IPS DF 4.7 (cell line): Measurements from ENCODE around the gene CST3.
A peak's percentile ranks its signal among the peaks of the same experiment; 100 is the strongest.
"Not testable (repeated sequence)": the region's sequence is repeated elsewhere in the genome, so short reads cannot be mapped to it uniquely, and the experiment has no call there.

Experiments
- DNase-seq: peaks from one replicate; pipeline ENCODE4 v3.0.0-alpha.2; 2013; ENCODE audit warnings: low spot score; ENCODE audit errors: extremely low read depth

CST3 gene

DNA sequence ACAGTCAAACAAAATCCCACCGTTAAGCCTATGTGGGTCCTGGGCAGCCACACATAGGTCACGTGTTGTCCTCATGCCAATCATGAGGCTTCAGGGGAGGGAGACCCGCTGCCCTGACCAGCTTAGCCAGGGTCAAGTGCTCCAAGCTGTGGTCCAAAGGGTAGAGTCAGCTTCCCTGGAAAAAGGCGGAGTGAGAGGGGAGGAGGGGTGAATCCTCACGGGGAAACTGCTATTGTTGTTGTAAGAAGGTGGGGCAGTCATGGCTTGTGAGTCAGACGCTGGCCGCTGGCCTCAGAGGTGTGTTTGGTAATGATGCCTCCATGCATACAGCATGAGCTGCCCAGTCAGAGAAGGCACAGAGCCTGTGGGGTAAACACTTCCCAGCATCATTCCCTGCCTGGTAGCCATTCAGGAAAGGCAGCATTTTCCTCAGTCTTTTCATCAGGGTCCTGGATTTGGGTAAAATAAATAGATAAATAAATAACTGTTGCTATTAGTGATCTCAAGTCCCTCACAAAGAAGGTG, 8.7 kb downstream of the CST3 start:
- no peak for DNase-seq

DNA sequence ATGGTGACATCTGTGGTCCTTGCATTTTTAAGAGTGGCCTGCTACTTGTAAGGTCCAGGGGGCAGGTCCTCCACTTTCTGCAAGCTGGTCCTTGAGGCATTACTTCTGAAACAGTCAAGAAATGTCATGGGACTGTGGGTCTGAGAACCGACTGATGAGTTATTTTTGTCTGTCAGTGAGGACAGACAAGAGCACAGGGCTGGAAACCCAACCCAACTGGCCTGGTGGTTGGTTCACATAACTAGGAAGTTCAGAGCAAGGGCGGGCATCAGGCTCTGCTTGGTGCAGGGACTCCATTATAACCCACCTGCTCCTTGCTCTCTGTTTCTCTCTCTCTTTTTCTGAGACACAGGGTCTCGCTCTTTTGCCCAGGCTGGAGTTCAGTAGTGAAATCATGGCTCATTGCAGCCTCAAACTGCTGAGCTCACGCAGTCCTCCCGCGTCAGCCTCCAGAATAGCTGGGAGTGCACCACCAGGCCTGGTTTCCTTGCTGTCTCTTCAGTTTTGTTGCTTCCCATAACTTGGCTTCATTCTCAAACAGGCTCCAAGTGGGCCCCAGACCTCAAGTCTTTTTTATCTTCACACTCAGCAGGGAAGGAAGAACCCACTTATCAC, 9.2 kb downstream of the CST3 start:
- no peak for DNase-seq

DNA sequence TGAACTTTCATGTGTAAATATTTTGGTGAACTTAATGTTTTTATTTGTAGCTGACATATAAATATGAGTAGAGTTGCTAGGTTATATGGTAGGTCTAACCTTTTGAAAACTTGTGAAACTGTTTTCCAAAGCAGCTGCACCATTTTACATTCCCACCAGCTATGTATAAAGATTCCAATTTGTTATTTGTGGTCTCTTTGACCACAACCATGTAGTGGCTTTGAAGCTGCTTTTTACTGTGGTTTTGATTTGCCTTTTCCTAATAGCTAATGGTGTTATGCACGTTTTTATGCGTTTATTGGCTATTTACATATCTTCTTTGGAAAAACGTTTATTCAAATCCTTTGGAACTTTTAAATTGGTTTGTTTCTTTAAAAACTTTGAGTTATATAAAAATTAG, 10.3 kb downstream of the CST3 start:
- no peak for DNase-seq

DNA sequence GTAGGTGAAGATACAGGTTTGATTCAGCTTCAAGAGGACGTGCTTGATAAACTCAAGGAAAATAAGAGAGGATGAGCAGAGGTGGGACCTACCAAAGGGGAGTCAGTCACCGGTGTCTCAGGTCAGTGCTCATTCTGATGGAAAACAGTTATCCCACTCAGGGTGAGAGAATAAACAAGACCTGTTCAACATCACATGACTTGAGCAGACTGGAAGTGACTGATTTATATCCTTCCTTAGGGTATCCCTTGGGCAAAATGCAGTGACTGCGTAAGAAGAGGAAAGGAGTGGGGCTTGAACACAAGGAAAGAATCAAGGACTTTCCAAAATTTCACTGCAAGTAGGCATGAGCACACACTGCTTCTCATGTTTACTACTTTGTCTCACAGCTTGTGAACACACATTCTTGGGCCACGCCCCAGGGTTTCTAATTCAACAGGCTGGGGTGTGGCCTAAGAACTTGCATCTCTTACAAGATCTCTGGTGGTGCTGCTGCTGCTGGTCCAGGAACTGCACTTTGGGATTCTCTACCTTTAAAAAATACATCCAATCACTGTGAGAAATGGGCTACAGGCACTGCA, 11.6 kb downstream of the CST3 start:
- DNase-seq: no peak

DNA sequence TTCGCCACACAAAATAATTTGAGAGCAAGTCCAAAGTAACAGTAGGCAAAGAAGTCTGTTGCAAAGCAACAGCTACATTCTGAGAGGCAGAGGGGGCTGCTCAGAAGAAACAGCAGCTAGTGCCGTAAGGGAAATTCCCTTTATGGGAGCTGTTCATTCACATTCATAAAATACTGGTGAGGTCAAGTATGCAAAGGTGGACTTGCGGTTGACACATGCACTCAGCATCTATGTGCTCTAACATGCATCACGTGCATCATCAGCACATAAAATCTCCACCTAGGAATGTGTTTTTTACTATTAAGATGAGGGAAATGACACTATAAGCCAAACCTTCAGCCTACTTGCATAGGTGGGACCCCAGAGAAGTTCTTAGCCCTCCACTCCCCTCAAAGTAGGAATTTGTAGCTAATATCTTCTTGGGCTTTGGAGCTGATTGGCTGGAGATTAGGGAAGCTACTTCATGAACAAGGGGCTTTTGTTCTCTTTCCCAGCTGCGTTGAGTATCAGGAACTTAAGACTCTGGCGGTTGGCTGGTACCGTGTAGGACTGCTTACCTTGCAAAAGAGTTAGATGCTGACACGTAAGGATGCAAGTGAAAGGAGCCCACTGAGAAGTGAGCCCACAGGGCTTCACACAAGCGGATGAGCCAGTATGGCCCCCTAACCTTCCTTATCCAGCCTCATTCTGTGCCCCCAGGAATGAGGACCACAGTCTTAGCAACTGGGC, 12.4 kb downstream of the CST3 start:
- no peak for DNase-seq

DNA sequence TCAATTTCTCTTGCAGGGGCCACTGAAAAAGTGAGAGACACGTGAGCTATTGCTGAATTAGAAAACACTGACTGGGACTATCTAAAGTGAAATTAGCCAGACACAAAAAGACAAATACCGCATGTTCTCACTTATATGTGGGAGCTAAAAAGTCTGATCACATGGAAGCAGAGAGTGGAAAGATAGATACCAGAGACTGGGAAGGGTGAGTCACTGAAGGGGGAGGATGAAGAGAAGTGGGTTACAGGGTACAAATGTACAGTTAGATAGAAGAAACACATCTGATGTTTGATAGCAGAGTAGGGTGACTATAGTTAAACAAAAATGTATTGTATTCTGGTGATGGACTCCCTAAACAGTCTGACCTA, 13.4 kb downstream of the CST3 start:
- no peak for DNase-seq

DNA sequence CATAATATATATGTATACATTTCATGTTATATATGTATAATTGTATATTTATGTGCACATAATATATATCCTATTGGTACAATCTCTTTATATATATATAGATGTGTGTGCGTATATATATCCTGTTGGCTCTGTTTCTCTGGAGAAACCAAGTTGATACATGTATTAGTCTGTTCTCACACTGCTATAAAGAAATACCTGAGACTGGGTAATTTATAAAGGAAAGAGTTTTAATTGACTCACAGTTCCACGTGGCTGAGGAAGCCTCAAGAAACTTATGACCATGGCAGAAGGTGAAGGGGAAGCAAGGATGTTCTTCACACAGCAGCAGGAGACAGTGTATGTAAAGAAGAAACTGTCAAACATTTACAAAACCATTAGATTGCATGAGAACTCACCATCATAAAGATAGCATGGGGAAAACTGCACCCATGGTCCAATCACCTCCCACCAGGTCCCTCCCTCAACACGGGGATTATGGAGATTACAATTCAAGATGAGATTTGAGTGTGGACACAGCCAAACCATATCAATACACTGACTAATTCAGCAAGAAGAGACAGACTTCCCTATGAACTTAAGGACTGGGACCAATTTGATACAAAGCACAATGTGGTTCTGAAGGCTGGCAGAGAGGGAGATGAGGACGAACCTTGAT, 14.0 kb downstream of the CST3 start:
- DNase-seq: no peak

DNA sequence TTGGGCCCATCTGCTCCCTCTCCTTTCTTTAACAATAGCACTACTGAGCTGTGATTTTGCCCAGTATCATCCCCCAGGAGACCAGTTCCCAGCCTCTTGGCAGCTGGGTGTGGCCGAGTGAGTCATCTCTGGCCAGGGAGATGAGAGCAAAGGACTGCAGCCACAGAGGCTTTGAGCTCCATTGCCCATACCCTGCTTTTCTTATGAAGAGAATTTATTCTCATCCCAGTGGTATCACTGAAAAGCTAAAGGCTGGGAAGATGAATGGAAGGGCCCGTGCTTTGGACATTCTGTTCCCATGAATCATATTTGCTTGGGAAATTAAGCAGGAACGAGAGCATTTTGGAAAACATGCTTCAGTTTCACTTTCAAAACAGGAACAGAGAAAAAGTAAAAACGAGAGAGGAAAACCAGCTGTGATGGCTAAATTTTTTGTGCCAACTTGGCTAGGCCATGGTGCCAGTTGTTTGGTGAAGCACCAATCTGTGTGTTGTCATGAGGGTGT, 14.9 kb downstream of the CST3 start:
- no peak for DNase-seq

DNA sequence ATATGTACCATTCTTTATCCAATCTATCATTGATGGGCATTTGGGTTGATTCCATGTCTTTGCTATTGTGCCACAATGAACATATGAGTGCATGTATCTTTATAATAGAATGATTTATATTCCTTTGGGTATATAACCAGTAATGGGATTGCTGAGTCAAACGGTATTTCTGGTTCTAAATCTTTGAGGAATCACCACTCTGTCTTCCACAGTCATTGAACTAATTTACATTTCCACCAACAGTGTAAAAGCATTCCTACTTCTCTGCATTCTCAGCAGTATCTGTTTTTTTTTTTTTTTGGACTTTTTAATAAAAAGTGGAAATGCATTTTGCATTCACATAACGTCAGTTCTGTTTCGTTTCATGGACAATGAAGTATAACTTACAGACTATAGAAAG, 15.4 kb downstream of the CST3 start:
- DNase-seq: not testable (repeated sequence)

DNA sequence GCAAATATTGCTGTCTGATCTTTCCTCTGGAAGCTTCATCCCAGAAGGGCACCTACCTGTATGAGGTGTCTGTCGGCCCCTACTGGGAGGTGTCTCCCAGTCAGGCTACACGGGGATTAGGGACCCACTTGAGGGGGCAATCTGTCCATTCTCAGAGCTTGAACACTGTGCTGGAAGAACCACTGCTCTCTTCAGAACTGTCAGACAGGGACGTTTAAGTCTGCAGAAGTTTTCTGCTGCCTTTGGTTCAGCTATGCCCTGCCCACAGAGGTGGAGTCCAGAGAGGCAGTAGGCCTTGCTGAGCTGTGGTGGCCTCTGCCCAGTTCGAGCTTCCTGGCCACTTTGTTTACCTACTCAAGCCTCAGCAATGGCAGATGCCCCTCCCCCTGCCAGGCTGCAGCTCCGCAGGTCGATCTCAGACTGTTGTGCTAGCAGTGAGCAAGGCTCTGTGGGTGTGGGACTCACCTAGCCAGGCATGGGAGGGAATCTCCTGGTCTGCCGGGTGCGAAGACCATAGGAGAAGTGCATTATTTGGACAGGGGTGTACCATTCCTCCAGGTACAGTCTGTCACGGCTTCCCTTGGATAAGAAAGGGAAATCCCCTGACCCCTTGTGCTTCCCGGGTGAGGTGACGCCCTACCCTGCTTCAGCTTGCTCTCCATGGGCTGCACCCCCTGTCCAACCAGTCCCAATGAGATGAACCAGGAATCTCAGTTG, 16.9 kb downstream of the CST3 start:
- DNase-seq: not testable (repeated sequence)

DNA sequence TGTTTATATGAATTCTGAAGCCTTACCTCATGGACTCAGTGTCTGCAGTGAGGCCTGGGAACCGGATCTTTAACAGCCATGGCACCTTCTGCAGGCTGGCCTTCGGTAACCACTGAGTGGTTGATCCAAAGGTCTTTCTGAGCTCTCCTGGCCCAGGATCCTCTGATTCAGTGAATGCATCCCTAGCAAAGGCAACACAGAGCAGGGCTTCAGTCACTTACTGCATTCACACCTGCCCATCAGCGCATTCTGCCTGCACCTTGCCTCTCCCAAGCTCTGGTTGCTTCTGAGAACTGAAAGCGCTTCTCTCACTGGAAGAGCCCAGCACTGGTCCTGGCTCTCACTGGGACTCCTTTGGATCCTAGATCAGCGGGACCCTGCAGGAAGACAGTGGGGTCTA, 23.6 kb downstream of the CST3 start:
- DNase-seq: no peak

DNA sequence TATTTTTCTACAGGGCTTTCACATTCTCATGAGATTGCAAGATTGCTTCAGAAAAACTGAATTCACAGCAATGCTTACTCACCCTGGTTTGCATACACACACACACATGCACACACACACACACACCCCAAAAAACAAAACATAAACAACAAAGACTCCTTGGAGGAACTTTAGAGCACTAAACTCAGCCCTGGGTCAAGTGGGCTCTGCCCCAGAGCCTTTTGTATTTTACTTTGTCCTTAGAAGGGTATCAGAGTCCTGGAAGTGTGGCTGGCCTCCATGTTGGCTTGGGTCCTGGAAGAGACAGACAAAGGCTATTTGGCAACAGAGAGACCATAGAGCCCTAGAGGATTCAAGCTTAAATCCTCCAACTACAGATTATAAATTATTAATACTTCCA, 24.1 kb downstream of the CST3 start:
- no peak for DNase-seq

DNA sequence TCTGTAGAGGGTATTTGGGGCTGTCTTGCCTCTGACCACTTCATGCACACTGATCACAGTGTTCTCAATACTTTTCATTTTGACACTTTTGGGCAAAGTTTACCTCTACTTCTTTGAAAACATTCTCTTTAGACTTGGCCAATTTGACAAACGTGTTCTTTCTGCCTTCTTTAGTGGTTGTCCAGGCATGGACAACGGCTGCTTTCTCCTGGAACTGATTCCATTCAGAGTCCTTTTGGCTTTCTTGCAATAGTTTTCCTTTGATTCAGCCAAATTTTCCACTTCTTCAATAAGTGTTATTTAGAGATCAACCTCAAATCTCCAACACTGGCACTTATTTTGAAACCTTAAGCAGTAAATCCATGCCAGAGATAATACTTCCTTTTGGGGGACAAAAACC, 25.4 kb downstream of the CST3 start:
- no peak for DNase-seq

DNA sequence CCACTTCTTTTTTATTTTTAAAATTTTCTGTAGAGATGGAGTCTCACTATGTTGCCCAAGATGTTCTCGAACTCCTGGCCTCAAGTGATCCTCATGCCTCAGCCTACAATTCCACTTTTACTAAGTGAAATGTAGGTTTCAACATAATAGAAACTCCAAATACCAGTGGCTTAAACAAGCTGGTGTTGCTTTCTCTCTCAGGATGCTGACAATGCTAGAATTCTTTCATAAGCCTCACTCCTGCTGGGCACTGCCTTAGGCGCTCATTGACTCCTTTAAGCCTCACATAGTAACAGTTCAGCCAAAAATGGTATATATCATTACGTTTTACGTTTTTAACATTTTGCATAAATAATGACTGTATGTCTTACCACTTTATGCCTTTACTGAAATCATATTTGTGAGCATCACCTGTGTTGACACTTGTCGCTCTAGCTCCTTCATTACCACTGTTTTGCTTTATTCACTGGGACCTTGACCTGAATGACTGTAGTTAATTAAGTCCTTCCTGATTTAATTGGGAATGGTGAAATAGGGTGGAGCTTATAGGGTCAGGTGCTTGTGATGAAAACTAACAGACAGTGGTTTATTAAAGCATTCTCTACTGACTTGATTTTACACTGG, 28.2 kb downstream of the CST3 start:
- DNase-seq: no peak

DNA sequence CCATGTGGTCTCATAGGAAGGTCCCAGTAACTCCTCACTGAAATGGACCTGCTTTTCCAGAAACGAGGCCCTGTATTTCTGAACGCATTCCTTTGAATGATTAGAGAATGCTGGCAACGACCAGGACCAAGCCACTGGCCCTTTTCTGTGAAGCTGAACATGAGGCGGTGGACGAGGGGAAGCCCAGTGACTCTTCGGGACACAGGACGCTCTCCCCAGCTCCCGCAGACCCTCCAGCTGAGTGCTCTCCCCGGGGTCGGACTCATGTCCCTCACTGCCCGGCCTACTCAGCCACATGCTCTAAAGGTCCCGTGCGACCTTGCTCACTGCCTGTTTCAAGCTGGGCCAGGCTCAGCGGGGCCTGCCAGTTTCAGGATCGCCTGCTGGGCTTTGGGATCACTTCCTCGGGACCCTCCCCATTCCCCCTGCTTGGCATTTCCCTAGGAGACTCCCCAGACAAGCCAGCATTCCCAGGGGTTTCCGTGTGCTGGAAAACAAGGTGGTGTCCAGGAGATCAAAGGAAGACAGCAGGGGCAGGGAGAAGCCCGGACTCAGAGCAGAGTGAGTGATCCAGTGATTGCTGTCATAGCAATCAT, 29.4 kb downstream of the CST3 start:
- DNase-seq: no peak

DNA sequence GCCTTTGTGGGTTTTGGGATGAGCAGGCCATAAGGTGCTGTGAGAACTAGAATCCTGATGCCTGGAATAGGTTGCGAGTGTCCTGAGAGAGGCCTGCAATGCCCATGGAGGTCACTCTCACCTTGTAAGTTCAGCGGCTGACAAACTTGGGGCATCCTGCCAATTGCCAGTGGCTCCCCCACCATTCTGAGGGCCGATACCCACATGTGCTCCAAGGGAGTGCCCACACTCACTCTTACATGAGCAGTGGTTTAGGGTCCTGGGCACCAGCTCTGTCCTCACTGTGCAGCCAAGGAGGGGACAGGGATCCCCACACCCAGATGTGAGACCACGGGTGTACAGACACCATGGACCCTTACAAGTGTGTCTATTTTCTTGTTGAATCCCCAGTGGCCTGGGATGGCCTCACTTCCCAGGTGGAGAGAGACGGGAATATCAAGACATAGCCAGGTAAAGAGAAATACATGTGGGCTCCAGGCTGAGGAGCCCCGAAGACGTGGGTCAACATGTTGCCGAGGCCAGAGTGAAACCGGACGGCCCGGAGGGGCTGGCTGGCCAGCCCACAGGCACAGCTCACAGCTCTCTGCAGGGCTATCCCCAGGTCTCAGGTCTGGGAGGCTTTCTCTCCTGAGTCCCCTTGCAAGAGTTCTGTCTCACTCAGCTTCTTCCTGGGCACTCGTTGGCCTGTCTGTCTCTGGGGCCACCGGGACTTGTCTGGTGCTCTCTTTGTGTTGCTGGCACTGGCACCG, 30.1 kb downstream of the CST3 start:
- no peak for DNase-seq

DNA sequence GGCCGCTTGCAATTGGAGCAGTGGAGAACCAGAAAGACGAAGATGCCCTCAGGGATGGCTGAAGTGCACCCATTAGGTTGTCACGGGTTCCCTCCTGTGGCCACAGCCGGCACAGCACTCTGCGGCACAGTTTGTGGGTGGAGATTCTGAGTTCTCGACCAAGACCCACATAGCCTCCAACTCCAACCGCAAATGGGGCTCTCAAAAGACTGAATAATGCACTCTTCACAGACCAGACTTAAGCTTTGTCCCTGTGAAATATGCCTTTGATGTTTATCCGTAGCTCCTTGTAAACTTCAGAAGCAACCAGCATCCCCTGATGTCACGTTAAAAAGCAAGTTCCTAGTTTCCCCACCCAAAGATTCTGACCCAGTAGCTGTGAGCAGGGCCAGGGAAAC, 31.1 kb downstream of the CST3 start:
- peak; percentile 87 for DNase-seq

DNA sequence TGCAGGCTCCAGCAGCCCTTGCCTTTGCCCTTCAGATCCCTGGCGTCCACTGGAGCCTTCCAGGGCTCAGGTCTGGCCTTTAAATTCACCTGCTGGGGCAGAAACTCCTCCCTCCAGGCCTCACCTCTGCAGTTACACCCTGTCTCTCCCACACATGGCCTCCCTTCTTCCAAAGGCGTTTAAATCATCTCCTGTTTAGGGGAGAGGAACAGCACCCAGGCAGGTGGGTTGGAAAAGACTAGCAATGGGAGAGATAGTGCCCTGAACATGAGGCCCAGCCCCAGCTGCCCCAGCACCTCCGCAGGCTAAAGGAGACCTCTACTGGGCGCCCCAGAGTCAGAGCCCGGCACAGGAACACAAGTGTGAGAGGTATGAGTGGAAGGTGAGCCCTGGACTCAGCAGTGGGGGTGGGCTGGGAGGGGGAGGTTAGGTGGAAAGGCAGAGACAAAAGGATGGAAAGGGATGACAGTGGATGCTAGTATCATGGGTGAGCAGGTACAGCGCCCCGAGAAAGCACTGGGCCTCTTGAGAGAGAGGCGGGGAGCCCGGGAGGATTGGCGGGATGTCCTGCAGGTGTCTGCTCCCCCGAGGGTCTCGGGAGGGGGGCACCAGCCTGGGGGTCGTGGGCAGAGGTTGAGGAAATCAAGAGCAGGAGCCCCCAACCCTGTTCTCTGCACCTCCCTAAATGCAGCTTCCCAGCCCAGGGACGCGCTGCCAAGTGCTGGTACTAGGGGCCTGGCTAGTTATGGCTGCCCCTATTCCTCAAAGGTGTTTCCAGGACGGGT, 31.7 kb downstream of the CST3 start, which contains the start of gene CST9:
Gene CST9 (minus strand): TSS at position 51 of the 785 bp plus-strand sequence. CDS start 53 bp downstream, outside the sequence.
- no peak for DNase-seq

DNA sequence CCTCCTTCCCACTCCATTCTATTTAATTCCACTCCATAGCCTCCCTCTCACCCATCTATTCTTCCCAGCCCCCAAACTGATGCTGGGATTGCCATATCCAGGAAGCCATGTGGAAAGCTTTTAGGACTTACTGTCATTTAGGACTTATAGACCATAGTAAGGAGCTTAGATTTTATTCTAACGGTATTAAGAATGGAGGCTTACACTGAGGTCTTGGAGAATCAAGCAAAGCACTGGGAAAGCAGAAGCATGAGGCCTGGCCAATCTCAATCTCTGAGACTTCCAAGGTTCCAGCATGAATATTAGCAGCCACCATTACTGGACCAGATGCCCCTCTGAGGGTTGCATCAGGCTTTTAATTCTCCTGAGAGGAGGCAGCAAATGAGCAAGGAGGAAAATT, 33.4 kb downstream of the CST3 start:
- DNase-seq: no peak
